ENCODE data around the gene PLPPR5.

PLPPR5 gene

GRCh38 chr1:98874828-98875227, 129.8 kb downstream of the PLPPR5 start:
- no peak for DNase-seq (ENCODE audit: low read depth)
- no peak for TF ChIP-seq CTCF (IDR thresholded peaks at IDR 0.05; ENCODE audit: low read length, missing control alignments)
- no peak overlapping the region for H3K4me3 ChIP-seq (replicated peaks; ENCODE audit: low read depth, low read length)

- DNase-seq (ENCODE audit: low read depth), result peak; percentile 1
- TF ChIP-seq CTCF (IDR thresholded peaks at IDR 0.05; ENCODE audit: low read length, missing control alignments), result no peak
- H3K4me3 ChIP-seq (replicated peaks; ENCODE audit: low read depth, low read length), result no peak overlapping the region
Observed at GRCh38 chr1:98870959-98871903, 133.4 kb downstream of the PLPPR5 start.

- DNase-seq (ENCODE audit: low read depth), result no peak
- no peak for TF ChIP-seq CTCF (IDR thresholded peaks at IDR 0.05; ENCODE audit: low read length, missing control alignments)
- no peak overlapping the region for H3K4me3 ChIP-seq (replicated peaks; ENCODE audit: low read depth, low read length)
Observed at GRCh38 chr1:98865796-98866195, 138.9 kb downstream of the PLPPR5 start.

- H3K4me3 ChIP-seq (replicated peaks; ENCODE audit: low read depth, low read length), result no peak overlapping the region
- DNase-seq (ENCODE audit: low read depth), result no peak
- no peak for TF ChIP-seq CTCF (IDR thresholded peaks at IDR 0.05; ENCODE audit: low read length, missing control alignments)
Observed at GRCh38 chr1:98860329-98860728, 144.3 kb downstream of the PLPPR5 start.

- no peak for DNase-seq (ENCODE audit: low read depth)
- H3K4me3 ChIP-seq (replicated peaks; ENCODE audit: low read depth, low read length), result no peak overlapping the region
- TF ChIP-seq CTCF (IDR thresholded peaks at IDR 0.05; ENCODE audit: low read length, missing control alignments), result no peak
Observed at GRCh38 chr1:98854137-98854536, 150.5 kb downstream of the PLPPR5 start.

GRCh38 chr1:98849969-98850636, 154.6 kb downstream of the PLPPR5 start:
- no peak for DNase-seq (ENCODE audit: low read depth)
- no peak for TF ChIP-seq CTCF (IDR thresholded peaks at IDR 0.05; ENCODE audit: low read length, missing control alignments)
- no peak overlapping the region for H3K4me3 ChIP-seq (replicated peaks; ENCODE audit: low read depth, low read length)
